Keratinocyte (primary cell): Measurements from ENCODE around the gene EIF3L. TPM values are rescaled to one million over a fixed set of nuclear protein-coding genes. Genes with fewer than 3 reads are reported as not detected.

Experiments used
- DNase-seq: peaks from one replicate; pipeline ENCODE4 v3.0.0-alpha.2; 2011; ENCODE audit warnings: low read depth, missing footprints, low spot score
- FAIRE-seq: peaks from 2 replicates; lab custom pipeline; 2011; peaks lifted over from hg19 to GRCh38; lab: Jason Lieb, UNC
- H2AFZ ChIP-seq: 2 replicates; pipeline ENCODE4 v1.6.0; 2012; ENCODE audit warnings: low read length, control low read depth, inconsistent platforms; ENCODE audit not compliant: control insufficient read depth
- H3K27ac ChIP-seq: 2 replicates; pipeline ENCODE4 v1.5.1; 2011; ENCODE audit warnings: low read length; ENCODE audit not compliant: control insufficient read depth, insufficient read depth
- H3K27me3 ChIP-seq: 3 replicates; pipeline ENCODE4 v1.6.0; 2011; ENCODE audit warnings: low read length; ENCODE audit not compliant: control insufficient read depth, insufficient read depth; ENCODE audit errors: extremely low read depth
- H3K36me3 ChIP-seq, 2 experiments: 2 replicates in 1 of 2; 3 replicates in 1 of 2; pipeline ENCODE4 v1.5.1; 2011; ENCODE audit warnings: low read length in 2 of 2, mild to moderate bottlenecking in 1 of 2; ENCODE audit not compliant: control insufficient read depth in 2 of 2, insufficient read depth in 2 of 2; ENCODE audit errors: extremely low read depth in 1 of 2
- H3K4me1 ChIP-seq: 3 replicates; pipeline ENCODE4 v1.5.1; 2011; ENCODE audit warnings: low read length; ENCODE audit not compliant: control insufficient read depth, insufficient read depth; ENCODE audit errors: extremely low read depth
- H3K4me2 ChIP-seq: 3 replicates; pipeline ENCODE4 v1.6.0; 2011; ENCODE audit warnings: low read depth, low read length; ENCODE audit not compliant: control insufficient read depth, insufficient read depth; ENCODE audit errors: extremely low read depth
- H3K4me3 ChIP-seq, 3 experiments: fragments of 200-600 bp in 1 of 3; sonication (generic) in 1 of 3; 2 replicates in 2 of 3; 3 replicates in 1 of 3; pipeline ENCODE4 v1.5.1; 2011 to 2016; ENCODE audit warnings: low read length in 3 of 3, mild to moderate bottlenecking in 3 of 3, control low read depth in 2 of 3, inconsistent platforms in 1 of 3, low read depth in 1 of 3, mixed read lengths in 1 of 3, mixed run types in 1 of 3, moderate library complexity in 1 of 3; ENCODE audit not compliant: control insufficient read depth in 2 of 3, insufficient read depth in 2 of 3; ENCODE audit errors: extremely low read depth in 1 of 3
- H3K79me2 ChIP-seq: 2 replicates; pipeline ENCODE4 v1.6.0; 2012; ENCODE audit warnings: low read length; ENCODE audit not compliant: control insufficient read depth, insufficient read depth
- H3K9ac ChIP-seq: 3 replicates; pipeline ENCODE4 v1.6.0; 2011; ENCODE audit warnings: low read length; ENCODE audit not compliant: control insufficient read depth, insufficient read depth; ENCODE audit errors: extremely low read depth
- H3K9me1 ChIP-seq: 3 replicates; pipeline ENCODE4 v1.6.0; 2011; ENCODE audit warnings: low read length; ENCODE audit not compliant: control insufficient read depth, insufficient read depth; ENCODE audit errors: extremely low read depth
- H3K9me3 ChIP-seq: 2 replicates; pipeline ENCODE4 v1.5.1; 2012; ENCODE audit warnings: low read depth, low read length; ENCODE audit not compliant: control insufficient read depth
- H4K20me1 ChIP-seq: 3 replicates; pipeline ENCODE4 v1.6.0; 2011; ENCODE audit warnings: low read length; ENCODE audit not compliant: control insufficient read depth, insufficient read depth; ENCODE audit errors: extremely low read depth
- CTCF ChIP-seq, 3 experiments: IDR thresholded peaks in 1 of 3; conservative IDR thresholded peaks in 1 of 3; optimal IDR thresholded peaks in 1 of 3; 2 replicates in 2 of 3; 3 replicates in 1 of 3; pipeline versions ENCODE3 to v1.5.1; 2011; ENCODE audit warnings: low read length in 3 of 3, mild to moderate bottlenecking in 3 of 3, moderate library complexity in 2 of 3, control low read depth in 1 of 3, inconsistent platforms in 1 of 3; ENCODE audit not compliant: insufficient read depth in 2 of 3; ENCODE audit errors: extremely low read depth in 1 of 3
- EZH2 ChIP-seq: IDR thresholded peaks from one replicate; pipeline ENCODE4 v1.6.1; 2012; ENCODE audit warnings: inconsistent platforms, mild to moderate bottlenecking, low read length, moderate library complexity
- dilution Hi-C: fragments of 300-500 bp; cut with MboI; formaldehyde crosslinking; loops from one replicate; pipeline ENCODE4 v1.7.0; 2020; ENCODE audit warnings: low sequenced_read_pairs; ENCODE audit not compliant: extremely low pct_ligation_motif_present
- polyA plus RNA-seq, 5 experiments: library from polyadenylated mRNA; depleted of rRNA in 3 of 5; stranded (reverse) in 3 of 5; stranded (forward) in 1 of 5; unstranded in 1 of 5; fragments of >200 nt; gene quantifications; 1 replicate in 1 of 5; 2 replicates in 3 of 5; 3 replicates in 1 of 5; pipeline versions ENCODE4 v1.2.1 to v1.2.3, GENCODE V29; 2011 to 2012; ENCODE audit warnings: missing spikeins in 2 of 5, low read depth in 1 of 5, low replicate concordance in 1 of 5

EIF3L gene
- polyA plus RNA-seq, 1 donor (not counting 4 experiments of a cell fraction or from before 2014, with no cell fraction given), result 639 TPM

GRCh38 chr22:37927637-37927936 is 78.4 kb downstream of the EIF3L start:
- FAIRE-seq (no peak), DNase-seq (no peak)
- Histone ChIP-seq H3K4me2 (no peak overlapping the region), H3K9me1 (no peaks in the 10 kb centered on the region), H3K9me3 (no peaks in the 10 kb centered on the region), H3K36me3 (peaks cover 66 to 70% of the 10 kb centered on the region in 2 experiments), H3K27ac (no peak overlapping the region), H3K4me3 (no peak overlapping the region), H3K9ac (no peak overlapping the region), H2AFZ (no peak overlapping the region), H4K20me1 (peaks cover 44% of the 10 kb centered on the region), H3K27me3 (no peaks in the 10 kb centered on the region), H3K4me1 (peaks cover 4% of the 10 kb centered on the region), H3K79me2 (peaks cover 66% of the 10 kb centered on the region)
- TF ChIP-seq EZH2 (no peak), CTCF (optimal IDR thresholded peaks at IDR 0.05 in 1 of 3, IDR thresholded peaks at IDR 0.05 in 1 of 3, conservative IDR thresholded peaks at IDR 0.05 in 1 of 3; ENCODE audit: extremely low read depth in 1 of 3, insufficient read depth in 2 of 3, low read length in 3 of 3) (no peak)
- dilution Hi-C loops, result no loop called here

DNA sequence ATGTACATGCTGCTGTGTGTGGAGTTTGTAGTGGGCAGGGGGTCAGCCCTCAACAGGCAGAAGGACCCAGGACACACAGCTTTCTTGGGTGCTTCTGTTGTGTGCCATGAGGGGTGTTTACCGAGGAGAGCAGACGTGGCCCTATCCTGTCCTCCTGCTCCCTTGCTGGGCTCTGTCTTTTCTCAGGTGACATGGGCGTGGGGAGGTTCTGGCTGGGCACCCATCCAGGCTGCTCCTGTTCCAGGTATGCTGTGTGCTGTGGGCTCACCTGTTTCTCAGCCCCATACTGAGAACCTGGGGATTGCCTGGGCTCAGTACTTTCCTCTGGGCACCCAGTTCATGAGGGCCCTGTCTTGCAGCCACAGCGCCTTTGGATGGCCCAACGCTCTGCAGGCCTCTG is 80.2 kb downstream of the EIF3L start:
- no peak overlapping the region for H3K4me3 ChIP-seq
- DNase-seq, result no peak
- no peaks in the 10 kb centered on the region for H3K27me3 ChIP-seq
- no peak overlapping the region for H3K9ac ChIP-seq
- H3K27ac ChIP-seq, result no peak overlapping the region
- H4K20me1 ChIP-seq, result peaks cover 49% of the 10 kb centered on the region
- H3K4me2 ChIP-seq, result no peak overlapping the region
- H3K36me3 ChIP-seq, result peaks cover 65 to 74% of the 10 kb centered on the region in 2 experiments
- H2AFZ ChIP-seq, result no peak overlapping the region
- no peak for FAIRE-seq
- H3K9me3 ChIP-seq, result no peaks in the 10 kb centered on the region
- dilution Hi-C loops, result no loop called here
- TF ChIP-seq EZH2 (no peak), CTCF (optimal IDR thresholded peaks at IDR 0.05 in 1 of 3, IDR thresholded peaks at IDR 0.05 in 1 of 3, conservative IDR thresholded peaks at IDR 0.05 in 1 of 3; ENCODE audit: extremely low read depth in 1 of 3, insufficient read depth in 2 of 3, low read length in 3 of 3) (no peak)
- peaks cover 21% of the 10 kb centered on the region for H3K4me1 ChIP-seq
- peaks cover 59% of the 10 kb centered on the region for H3K79me2 ChIP-seq
- peaks cover 5% of the 10 kb centered on the region for H3K9me1 ChIP-seq
